Ascending aorta (tissue), 2 donors: Measurements from ENCODE around the gene DIS3L. TPM values are rescaled to one million over a fixed set of nuclear protein-coding genes. Genes with fewer than 3 reads are reported as not detected.

Source experiments
- DNase-seq, 2 donors: peaks; one replicate each; pipeline ENCODE4 v3.0.0-alpha.2; 2019; ENCODE audit warnings: low spot score in 2 of 2
- H3K27ac ChIP-seq, 2 donors: fragments of 200-600 bp; sonication (generic); one replicate each; pipeline ENCODE4 v1.5.1; 2016 to 2017; ENCODE audit warnings: mild to moderate bottlenecking in 1 of 2
- H3K27me3 ChIP-seq: fragments of 200-600 bp; sonication (generic); one replicate; pipeline ENCODE4 v1.5.1; 2017
- H3K36me3 ChIP-seq, 2 donors: fragments of 200-600 bp; sonication (generic); one replicate each; pipeline ENCODE4 v1.5.1; 2016
- H3K4me1 ChIP-seq, 2 donors: fragments of 200-600 bp; sonication (generic); one replicate each; pipeline ENCODE4 v1.5.1; 2016 to 2017; ENCODE audit warnings: mild to moderate bottlenecking in 1 of 2
- H3K4me3 ChIP-seq, 2 donors: fragments of 200-600 bp; sonication (generic); one replicate each; pipeline ENCODE4 v1.5.1; 2016 to 2017; ENCODE audit warnings: mild to moderate bottlenecking in 1 of 2
- H3K9me3 ChIP-seq, 2 donors: fragments of 200-600 bp; sonication (generic); one replicate each; pipeline ENCODE4 v1.5.1; 2016
- CTCF ChIP-seq, 3 experiments: fragments of 200-600 bp in 2 of 3; fragments of 450-650 bp in 1 of 3; sonication (generic) in 2 of 3; IDR thresholded peaks; one replicate each; pipeline ENCODE4 v1.5.1; 2016 to 2019; ENCODE audit warnings: antibody characterized with exemption in 3 of 3, mild to moderate bottlenecking in 1 of 3, moderate library complexity in 1 of 3
- intact Hi-C: fragments of 100-400 bp; cut with DNase I; formaldehyde crosslinking; loops from one replicate; pipeline ENCODE4 v1.15.1; 2023
- total RNA-seq: library from RNA; depleted of rRNA; stranded (reverse); fragments of >200 nt; gene quantifications from one replicate; pipeline ENCODE4 v1.1.0, GENCODE V29; 2016

Gene DIS3L
- total RNA-seq, 1 donor from 2014 or later = 10.3 TPM

DNA sequence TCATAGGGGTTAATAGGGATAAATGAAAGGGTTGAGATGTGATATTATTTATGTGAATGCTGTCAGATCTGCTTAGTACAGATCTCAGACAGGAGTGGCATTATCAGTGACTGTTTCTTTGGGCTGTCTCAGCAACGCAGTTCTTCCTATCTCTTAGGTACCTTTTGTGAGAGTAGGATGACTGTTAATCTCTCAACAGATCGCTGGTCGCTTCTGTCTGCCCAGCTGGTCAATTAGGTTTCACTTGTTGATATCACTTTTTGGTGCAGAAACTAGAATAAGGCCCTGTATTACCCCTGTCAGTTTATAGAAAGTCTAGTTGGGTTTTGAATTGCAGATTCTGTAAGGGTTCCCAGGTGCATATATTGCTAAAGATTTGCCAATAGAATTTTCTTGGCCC, 16.5 kb downstream of the DIS3L start:
- no peaks in the 10 kb centered on the region for H3K9me3 ChIP-seq
- H3K36me3 ChIP-seq = peaks cover 24 to 87% of the 10 kb centered on the region in 2 donors
- TF ChIP-seq CTCF (IDR thresholded peaks at IDR 0.05) = no peak
- intact Hi-C loops = no loop called here
- no peaks in the 10 kb centered on the region for H3K27me3 ChIP-seq
- no peak overlapping the region for H3K27ac ChIP-seq
- DNase-seq = no peak
- no peak overlapping the region for H3K4me3 ChIP-seq
- no peaks in the 10 kb centered on the region for H3K4me1 ChIP-seq

DNA sequence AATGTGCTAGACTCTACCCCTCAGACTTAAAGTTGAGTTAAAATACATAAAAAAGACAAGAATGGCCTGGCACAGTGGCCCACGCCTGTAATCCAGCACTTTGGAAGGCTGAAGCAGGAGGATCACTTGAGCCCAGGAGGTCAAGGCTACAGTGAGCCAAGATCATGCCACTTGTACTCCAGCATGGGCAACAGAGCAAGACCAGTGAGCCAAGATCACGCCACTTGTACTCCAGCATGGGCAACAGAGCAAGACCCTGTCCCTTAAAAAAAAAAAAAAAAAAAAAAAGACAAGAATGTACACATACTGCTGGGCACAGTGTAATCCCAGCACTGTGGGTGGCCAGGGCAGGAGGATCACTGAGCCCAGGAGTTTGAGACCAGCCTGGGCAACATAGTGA, 17.4 kb downstream of the DIS3L start:
- H3K4me3 ChIP-seq = no peak overlapping the region
- no peaks in the 10 kb centered on the region for H3K9me3 ChIP-seq
- no peak overlapping the region for H3K27ac ChIP-seq
- H3K27me3 ChIP-seq = no peaks in the 10 kb centered on the region
- H3K4me1 ChIP-seq = no peaks in the 10 kb centered on the region
- intact Hi-C loops = no loop called here
- H3K36me3 ChIP-seq = peaks cover 29 to 89% of the 10 kb centered on the region in 2 donors
- no peak for TF ChIP-seq CTCF (IDR thresholded peaks at IDR 0.05)
- no peak for DNase-seq

- no peak for TF ChIP-seq CTCF (IDR thresholded peaks at IDR 0.05)
- Histone ChIP-seq H3K4me3 (no peak overlapping the region), H3K27me3 (no peaks in the 10 kb centered on the region), H3K36me3 (peaks cover 39 to 99% of the 10 kb centered on the region in 2 donors), H3K4me1 (no peaks in the 10 kb centered on the region), H3K9me3 (no peaks in the 10 kb centered on the region), H3K27ac (no peak overlapping the region)
- intact Hi-C loops = no loop called here
- DNase-seq = no peak
These were observed 18.8 kb downstream of the DIS3L start for GRCh38 chr15:66312144-66312543.

GRCh38 chr15:66323312-66323928, 30.1 kb downstream of the DIS3L start:
- no peak overlapping the region for H3K27ac ChIP-seq
- H3K36me3 ChIP-seq = peaks cover 55 to 76% of the 10 kb centered on the region in 2 donors

DNA sequence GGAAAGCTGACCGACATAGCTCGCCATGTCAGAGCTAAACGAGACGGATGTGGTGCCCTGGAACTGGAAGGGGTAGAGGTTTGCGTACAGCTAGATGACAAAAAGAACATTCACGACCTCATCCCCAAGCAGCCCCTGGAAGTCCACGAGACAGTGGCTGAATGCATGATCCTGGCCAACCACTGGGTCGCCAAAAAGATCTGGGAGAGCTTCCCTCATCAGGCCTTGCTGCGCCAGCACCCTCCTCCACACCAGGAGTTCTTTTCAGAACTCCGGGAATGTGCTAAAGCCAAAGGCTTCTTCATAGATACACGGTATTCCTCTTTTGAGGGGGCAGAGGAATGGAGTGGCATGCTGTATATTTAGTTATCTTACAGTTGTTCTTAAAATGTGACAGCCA, 32.7 kb downstream of the DIS3L start:
- Histone ChIP-seq H3K4me1 (no peaks in the 10 kb centered on the region), H3K27ac (no peak overlapping the region), H3K36me3 (peaks cover 59 to 76% of the 10 kb centered on the region in 2 donors), H3K9me3 (no peaks in the 10 kb centered on the region), H3K27me3 (no peaks in the 10 kb centered on the region), H3K4me3 (no peak overlapping the region)
- intact Hi-C loops = no loop called here
- DNase-seq = no peak
- no peak for TF ChIP-seq CTCF (IDR thresholded peaks at IDR 0.05)

More at GRCh38 chr15:66323312-66323928, 30.1 kb downstream of the DIS3L start:
- intact Hi-C loops = no loop called here
- DNase-seq = no peak
- no peaks in the 10 kb centered on the region for H3K27me3 ChIP-seq
- H3K4me1 ChIP-seq = no peaks in the 10 kb centered on the region
- no peak overlapping the region for H3K4me3 ChIP-seq
- H3K9me3 ChIP-seq = no peaks in the 10 kb centered on the region
- no peak for TF ChIP-seq CTCF (IDR thresholded peaks at IDR 0.05)

GRCh38 chr15:66327736-66328135, 34.4 kb downstream of the DIS3L start:
- intact Hi-C loops = no loop called here
- Histone ChIP-seq H3K9me3 (no peaks in the 10 kb centered on the region), H3K4me1 (no peaks in the 10 kb centered on the region), H3K27ac (no peak overlapping the region), H3K36me3 (peaks cover 60 to 82% of the 10 kb centered on the region in 2 donors), H3K4me3 (no peak overlapping the region), H3K27me3 (no peaks in the 10 kb centered on the region)
- no peak for TF ChIP-seq CTCF (IDR thresholded peaks at IDR 0.05)
- no peak for DNase-seq
